HepG2 (cell line): Measurements from ENCODE around the gene RESP18. TPM values are rescaled to one million over a fixed set of nuclear protein-coding genes. Genes with fewer than 3 reads are reported as not detected.

Experiments
- HCFC1 ChIP-seq: fragments of 150-350 bp; IDR thresholded peaks from 2 replicates; pipeline ENCODE4 v1.6.1; 2014; ENCODE audit warnings: low read depth, low read length
- MLXIP ChIP-seq: sonication (generic); formaldehyde crosslinking; IDR thresholded peaks from 2 replicates; pipeline ENCODE4 v1.9.0; 2021; ENCODE audit warnings: missing genetic modification reagents, borderline replicate concordance
- MXD4 ChIP-seq: IDR thresholded peaks from 2 replicates; pipeline ENCODE4 v1.6.1; 2016; ENCODE audit warnings: mild to moderate bottlenecking, missing biosample characterization, missing genetic modification reagents
- NONO ChIP-seq, 2 experiments: fragments of 450-650 bp in 1 of 2; sonication (generic) in 1 of 2; formaldehyde crosslinking in 1 of 2; IDR thresholded peaks in 1 of 2; conservative IDR thresholded peaks in 1 of 2; 2 replicates each; pipeline versions ENCODE4 v1.6.1 to v1.8.0; 2017 to 2022; ENCODE audit warnings: mild to moderate bottlenecking in 1 of 2, missing genetic modification reagents in 1 of 2, moderate library complexity in 1 of 2
- PAF1 ChIP-seq: IDR thresholded peaks from 2 replicates; pipeline ENCODE4 v1.6.1; 2016; ENCODE audit warnings: missing genetic modification reagents, missing compliant biosample characterization
- SAP130 ChIP-seq: IDR thresholded peaks from 2 replicates; pipeline ENCODE4 v1.6.1; 2016; ENCODE audit warnings: low read depth
- SKI ChIP-seq: fragments of 450-650 bp; IDR thresholded peaks from one replicate; pipeline ENCODE4 v1.6.1; 2018; ENCODE audit warnings: mild to moderate bottlenecking; ENCODE audit not compliant: partially characterized antibody
- SOX6 ChIP-seq, 2 experiments: fragments of 450-650 bp in 1 of 2; sonication (generic) in 1 of 2; formaldehyde crosslinking in 1 of 2; IDR thresholded peaks; 2 replicates each; pipeline versions ENCODE4 v1.4.0 to v1.6.1; 2017 to 2020; ENCODE audit warnings: antibody characterized with exemption in 1 of 2, mild to moderate bottlenecking in 1 of 2, missing genetic modification reagents in 1 of 2
- ZNF451 ChIP-seq: sonication (generic); formaldehyde crosslinking; IDR thresholded peaks from 2 replicates; pipeline ENCODE4 v1.5.0; 2020; ENCODE audit warnings: mild to moderate bottlenecking, missing genetic modification reagents
- ZXDC ChIP-seq: sonication (generic); formaldehyde crosslinking; IDR thresholded peaks from 2 replicates; pipeline ENCODE4 v1.5.0; 2020; ENCODE audit warnings: mild to moderate bottlenecking, missing genetic modification reagents
- polyA plus RNA-seq, 8 experiments: library from polyadenylated mRNA; depleted of rRNA in 3 of 8; stranded (reverse) in 7 of 8; unstranded in 1 of 8; fragments of >200 nt; fragmentation: Illumina TruSeq in 4 of 8; extraction: Trizol in 4 of 8; gene quantifications; 2 replicates each; pipeline versions ENCODE4 v1.2.1 to v1.2.3, GENCODE V29; 2011 to 2016; ENCODE audit warnings: low read depth in 4 of 8, missing spikeins in 1 of 8, mixed read lengths in 1 of 8; ENCODE audit not compliant: insufficient read depth in 1 of 8
- total RNA-seq, 5 experiments: library from RNA; depleted of rRNA; stranded (reverse); fragments of >200 nt; fragmentation: Illumina TruSeq; extraction: Trizol; gene quantifications; 2 replicates each; pipeline ENCODE4 v1.2.3, GENCODE V29; 2016; ENCODE audit warnings: low read depth in 1 of 5
- TF ChIP-seq, protein P1 (sequence below): IDR thresholded peaks from 2 replicates; pipeline ENCODE4 v1.6.1; 2016; ENCODE audit warnings: low read depth, missing genetic modification reagents, missing compliant biosample characterization
- TF ChIP-seq, protein P2 (sequence below): sonication (generic); formaldehyde crosslinking; IDR thresholded peaks from 2 replicates; pipeline ENCODE4 v1.8.1; 2022; ENCODE audit warnings: low read depth, mild to moderate bottlenecking, missing genetic modification reagents

Gene RESP18
- total and polyA plus RNA-seq, 2 of the 13 experiments (the other 11 are each of a cell fraction or from before 2014, with no cell fraction given): not detected

DNA sequence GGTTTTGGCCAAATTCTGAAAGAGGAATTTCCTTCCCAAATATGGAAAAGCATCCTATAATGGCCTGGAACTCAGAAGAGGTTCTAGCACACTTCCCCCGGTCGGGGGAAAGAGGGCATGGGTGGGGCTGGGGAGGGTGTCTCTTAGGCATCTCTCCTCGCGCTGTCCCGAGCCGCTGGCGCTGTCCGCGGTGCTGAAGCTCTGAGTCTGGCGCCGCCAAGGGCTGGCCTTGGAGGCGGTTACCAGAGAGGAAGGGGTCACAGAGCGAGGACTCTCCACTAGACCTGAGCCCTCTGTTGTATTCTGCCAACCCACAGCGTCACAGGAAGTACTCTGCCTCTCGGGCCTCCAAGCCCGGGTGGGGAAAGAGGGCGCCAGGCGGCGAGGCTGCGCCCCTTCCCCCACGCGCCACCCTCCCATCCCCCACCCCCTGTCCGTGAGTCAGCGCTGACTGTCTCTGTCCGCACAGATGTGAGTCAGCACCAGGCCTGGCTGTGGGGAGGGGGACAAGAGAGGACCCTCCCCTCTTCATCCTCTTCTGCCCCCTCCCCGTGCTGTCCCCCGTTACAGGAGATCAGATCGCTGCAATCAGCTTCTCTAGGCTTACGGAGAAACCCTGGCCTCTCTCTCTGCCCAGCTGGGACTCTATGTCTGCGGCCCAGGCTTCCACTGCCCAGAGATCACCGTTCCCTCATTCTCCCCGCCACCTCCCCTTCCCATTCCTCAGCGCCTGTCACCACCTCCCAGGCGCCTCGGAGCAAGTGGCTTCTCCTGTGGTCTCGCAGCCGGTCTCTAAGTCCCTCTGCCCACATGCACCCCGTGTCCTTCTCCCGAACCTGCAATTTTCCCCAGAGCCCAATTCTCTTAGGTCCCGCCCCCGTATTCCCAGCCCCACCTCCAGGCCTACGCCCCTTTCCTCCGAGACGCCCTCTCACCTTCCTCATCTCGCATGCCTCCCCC is 24.1 kb downstream of the RESP18 start (continued):
- TF ChIP-seq, protein P1, sequence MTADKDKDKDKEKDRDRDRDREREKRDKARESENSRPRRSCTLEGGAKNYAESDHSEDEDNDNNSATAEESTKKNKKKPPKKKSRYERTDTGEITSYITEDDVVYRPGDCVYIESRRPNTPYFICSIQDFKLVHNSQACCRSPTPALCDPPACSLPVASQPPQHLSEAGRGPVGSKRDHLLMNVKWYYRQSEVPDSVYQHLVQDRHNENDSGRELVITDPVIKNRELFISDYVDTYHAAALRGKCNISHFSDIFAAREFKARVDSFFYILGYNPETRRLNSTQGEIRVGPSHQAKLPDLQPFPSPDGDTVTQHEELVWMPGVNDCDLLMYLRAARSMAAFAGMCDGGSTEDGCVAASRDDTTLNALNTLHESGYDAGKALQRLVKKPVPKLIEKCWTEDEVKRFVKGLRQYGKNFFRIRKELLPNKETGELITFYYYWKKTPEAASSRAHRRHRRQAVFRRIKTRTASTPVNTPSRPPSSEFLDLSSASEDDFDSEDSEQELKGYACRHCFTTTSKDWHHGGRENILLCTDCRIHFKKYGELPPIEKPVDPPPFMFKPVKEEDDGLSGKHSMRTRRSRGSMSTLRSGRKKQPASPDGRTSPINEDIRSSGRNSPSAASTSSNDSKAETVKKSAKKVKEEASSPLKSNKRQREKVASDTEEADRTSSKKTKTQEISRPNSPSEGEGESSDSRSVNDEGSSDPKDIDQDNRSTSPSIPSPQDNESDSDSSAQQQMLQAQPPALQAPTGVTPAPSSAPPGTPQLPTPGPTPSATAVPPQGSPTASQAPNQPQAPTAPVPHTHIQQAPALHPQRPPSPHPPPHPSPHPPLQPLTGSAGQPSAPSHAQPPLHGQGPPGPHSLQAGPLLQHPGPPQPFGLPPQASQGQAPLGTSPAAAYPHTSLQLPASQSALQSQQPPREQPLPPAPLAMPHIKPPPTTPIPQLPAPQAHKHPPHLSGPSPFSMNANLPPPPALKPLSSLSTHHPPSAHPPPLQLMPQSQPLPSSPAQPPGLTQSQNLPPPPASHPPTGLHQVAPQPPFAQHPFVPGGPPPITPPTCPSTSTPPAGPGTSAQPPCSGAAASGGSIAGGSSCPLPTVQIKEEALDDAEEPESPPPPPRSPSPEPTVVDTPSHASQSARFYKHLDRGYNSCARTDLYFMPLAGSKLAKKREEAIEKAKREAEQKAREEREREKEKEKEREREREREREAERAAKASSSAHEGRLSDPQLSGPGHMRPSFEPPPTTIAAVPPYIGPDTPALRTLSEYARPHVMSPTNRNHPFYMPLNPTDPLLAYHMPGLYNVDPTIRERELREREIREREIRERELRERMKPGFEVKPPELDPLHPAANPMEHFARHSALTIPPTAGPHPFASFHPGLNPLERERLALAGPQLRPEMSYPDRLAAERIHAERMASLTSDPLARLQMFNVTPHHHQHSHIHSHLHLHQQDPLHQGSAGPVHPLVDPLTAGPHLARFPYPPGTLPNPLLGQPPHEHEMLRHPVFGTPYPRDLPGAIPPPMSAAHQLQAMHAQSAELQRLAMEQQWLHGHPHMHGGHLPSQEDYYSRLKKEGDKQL (CRISPR knock-in tag): no peak
- TF ChIP-seq, protein P2, sequence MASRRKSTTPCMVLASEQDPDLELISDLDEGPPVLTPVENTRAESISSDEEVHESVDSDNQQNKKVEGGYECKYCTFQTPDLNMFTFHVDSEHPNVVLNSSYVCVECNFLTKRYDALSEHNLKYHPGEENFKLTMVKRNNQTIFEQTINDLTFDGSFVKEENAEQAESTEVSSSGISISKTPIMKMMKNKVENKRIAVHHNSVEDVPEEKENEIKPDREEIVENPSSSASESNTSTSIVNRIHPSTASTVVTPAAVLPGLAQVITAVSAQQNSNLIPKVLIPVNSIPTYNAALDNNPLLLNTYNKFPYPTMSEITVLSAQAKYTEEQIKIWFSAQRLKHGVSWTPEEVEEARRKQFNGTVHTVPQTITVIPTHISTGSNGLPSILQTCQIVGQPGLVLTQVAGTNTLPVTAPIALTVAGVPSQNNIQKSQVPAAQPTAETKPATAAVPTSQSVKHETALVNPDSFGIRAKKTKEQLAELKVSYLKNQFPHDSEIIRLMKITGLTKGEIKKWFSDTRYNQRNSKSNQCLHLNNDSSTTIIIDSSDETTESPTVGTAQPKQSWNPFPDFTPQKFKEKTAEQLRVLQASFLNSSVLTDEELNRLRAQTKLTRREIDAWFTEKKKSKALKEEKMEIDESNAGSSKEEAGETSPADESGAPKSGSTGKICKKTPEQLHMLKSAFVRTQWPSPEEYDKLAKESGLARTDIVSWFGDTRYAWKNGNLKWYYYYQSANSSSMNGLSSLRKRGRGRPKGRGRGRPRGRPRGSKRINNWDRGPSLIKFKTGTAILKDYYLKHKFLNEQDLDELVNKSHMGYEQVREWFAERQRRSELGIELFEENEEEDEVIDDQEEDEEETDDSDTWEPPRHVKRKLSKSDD: peak; percentile 85
- TF ChIP-seq SAP130 (CRISPR knock-in tag) (peak; percentile 84), SKI (no peak), ZXDC (CRISPR knock-in tag) (peak; percentile 92; the same call in 1 of the 2 replicates), NONO (IDR thresholded peaks at IDR 0.05) (no peak), NONO (CRISPR knock-in tag; conservative IDR thresholded peaks at IDR 0.05) (peak; percentile 62), PAF1 (CRISPR knock-in tag) (no peak), ZNF451 (CRISPR knock-in tag) (peak; percentile 68; the same call in 1 of the 2 replicates), MLXIP (CRISPR knock-in tag) (peak; percentile 96), MXD4 (peak; percentile 86; the same call in 1 of the 2 replicates), HCFC1 (no peak), SOX6 (IDR thresholded peaks at IDR 0.05) (no peak), SOX6 (CRISPR knock-in tag; IDR thresholded peaks at IDR 0.05) (peak; percentile 50)
